Thoracic aorta (tissue), 2 donors: ENCODE results near the gene MRPL54. TPM values are rescaled to one million over a fixed set of nuclear protein-coding genes. Genes with fewer than 3 reads are reported as not detected.
A peak's percentile ranks its signal among the peaks of the same experiment; 100 is the strongest.

Experiments used
- ATAC-seq: fragments of 150-250 bp; one replicate; pipeline ENCODE4 v1.8.0; 2017; ENCODE audit warnings: low read depth; ENCODE audit not compliant: insufficient number of reproducible peaks, low FRiP score
- DNase-seq: peaks from one replicate; pipeline ENCODE4 v3.0.0-alpha.2; 2020; ENCODE audit warnings: low spot score
- H3K27ac ChIP-seq, 2 donors: fragments of 200-600 bp; sonication (generic); 1 replicate in 1 of 2; 2 replicates in 1 of 2; pipeline ENCODE4 v1.5.1; 2016; ENCODE audit warnings: mild to moderate bottlenecking in 2 of 2, moderate library complexity in 2 of 2
- H3K27me3 ChIP-seq: fragments of 200-600 bp; sonication (generic); replicated peaks from 2 replicates; pipeline ENCODE4 v1.6.0; 2016; ENCODE audit warnings: mild to moderate bottlenecking; ENCODE audit not compliant: insufficient read depth
- H3K36me3 ChIP-seq: fragments of 200-600 bp; sonication (generic); one replicate; pipeline ENCODE4 v1.5.1; 2016
- H3K4me1 ChIP-seq, 2 donors: fragments of 200-600 bp; sonication (generic); 1 replicate in 1 of 2; 2 replicates in 1 of 2; pipeline versions ENCODE4 v1.5.1 to v1.6.0; 2016; ENCODE audit warnings: low read depth in 2 of 2, mild to moderate bottlenecking in 1 of 2; ENCODE audit not compliant: control insufficient read depth in 1 of 2
- H3K4me3 ChIP-seq: fragments of 200-600 bp; sonication (generic); 2 replicates; pipeline ENCODE4 v1.5.1; 2016; ENCODE audit warnings: mild to moderate bottlenecking
- H3K9me3 ChIP-seq: fragments of 200-600 bp; sonication (generic); 2 replicates; pipeline ENCODE4 v1.5.1; 2016
- CTCF ChIP-seq: fragments of 200-600 bp; sonication (generic); IDR thresholded peaks from one replicate; pipeline ENCODE4 v1.5.1; 2019; ENCODE audit warnings: antibody characterized with exemption
- total RNA-seq, 2 donors: library from RNA; depleted of rRNA; stranded (reverse); fragments of >200 nt; gene quantifications; one replicate each; pipeline versions ENCODE4 v1.1.0 to v1.2.3, GENCODE V29; 2016

MRPL54 gene
- total RNA-seq, 2 donors from 2014 or later = 32.4 to 56.9 TPM

GRCh38 chr19:3721131-3721886 is 41.2 kb upstream of the MRPL54 start:
- ATAC-seq = no peak
- Histone ChIP-seq H3K27me3 (peaks cover 16% of the 10 kb centered on the region), H3K36me3 (no peaks in the 10 kb centered on the region), H3K4me3 (peak overlapping the region; percentile 48), H3K9me3 (no peaks in the 10 kb centered on the region), H3K4me1 (peaks cover 4 to 21% of the 10 kb centered on the region in 2 donors), H3K27ac (no peak overlapping the region)
- DNase-seq = no peak
- TF ChIP-seq CTCF = no peak

GRCh38 chr19:3721887-3722442 is 40.5 kb upstream of the MRPL54 start:
- H3K4me3 ChIP-seq = peak overlapping the region; percentile 48
- no peaks in the 10 kb centered on the region for H3K36me3 ChIP-seq
- H3K27me3 ChIP-seq = peaks cover 16% of the 10 kb centered on the region
- H3K4me1 ChIP-seq = peaks cover 4 to 21% of the 10 kb centered on the region in 2 donors
- no peaks in the 10 kb centered on the region for H3K9me3 ChIP-seq
- no peak for ATAC-seq
- H3K27ac ChIP-seq = no peak overlapping the region
- DNase-seq = no peak
- TF ChIP-seq CTCF = no peak

GRCh38 chr19:3722443-3723109 is 39.9 kb upstream of the MRPL54 start:
- ATAC-seq (no peak), DNase-seq (no peak)
- no peak for TF ChIP-seq CTCF
- Histone ChIP-seq H3K9me3 (no peaks in the 10 kb centered on the region), H3K36me3 (no peaks in the 10 kb centered on the region), H3K27me3 (peaks cover 16% of the 10 kb centered on the region), H3K4me3 (no peak overlapping the region), H3K27ac (no peak overlapping the region), H3K4me1 (peaks cover 4 to 21% of the 10 kb centered on the region in 2 donors)

- H3K27me3 ChIP-seq = peaks cover 16% of the 10 kb centered on the region
Observed at GRCh38 chr19:3723110-3723488, 39.4 kb upstream of the MRPL54 start.

More at GRCh38 chr19:3723110-3723488, 39.4 kb upstream of the MRPL54 start:
- no peak for TF ChIP-seq CTCF
- no peak overlapping the region for H3K4me3 ChIP-seq
- no peak overlapping the region for H3K27ac ChIP-seq
- no peak for DNase-seq
- peaks cover 4 to 21% of the 10 kb centered on the region in 2 donors for H3K4me1 ChIP-seq
- H3K9me3 ChIP-seq = no peaks in the 10 kb centered on the region
- no peaks in the 10 kb centered on the region for H3K36me3 ChIP-seq
- no peak for ATAC-seq
